ENCODE data around the gene OLFML1. TPM values are rescaled to one million over a fixed set of nuclear protein-coding genes. Genes with fewer than 3 reads are reported as not detected.

Gene OLFML1
- total and polyA plus RNA-seq, 10 donors: 2.6 to 23.8 (median 9.2) TPM

GRCh38 chr11:7501251-7501650, 15.9 kb downstream of the OLFML1 start:
- TF ChIP-seq CTCF (IDR thresholded peaks at IDR 0.05 in 8 of 11, conservative IDR thresholded peaks at IDR 0.05 in 3 of 11) (no peak), POLR2AphosphoS5 (IDR thresholded peaks at IDR 0.05) (no peak), POLR2A (IDR thresholded peaks at IDR 0.05) (no peak)
- Histone ChIP-seq H3K27me3 (replicated peaks in 1 of 7) (peaks cover 0 to 5% (median 0%) of the 10 kb centered on the region in 7 donors), H3K9me3 (no peaks in the 10 kb centered on the region), H3K27ac (no peak overlapping the region), H3K4me3 (no peak overlapping the region), H3K4me1 (peaks cover 0 to 37% (median 19%) of the 10 kb centered on the region in 6 donors), H3K36me3 (no peaks in the 10 kb centered on the region)
- 79 to 100% (median 89%) methylated on average over 1 to 3 of the region's 3 CpGs for WGBS, 5 donors
- intact Hi-C loops (cut with DNase I; ENCODE audit: low total_unique reads): no loop called here
- no peak for DNase-seq

DNA sequence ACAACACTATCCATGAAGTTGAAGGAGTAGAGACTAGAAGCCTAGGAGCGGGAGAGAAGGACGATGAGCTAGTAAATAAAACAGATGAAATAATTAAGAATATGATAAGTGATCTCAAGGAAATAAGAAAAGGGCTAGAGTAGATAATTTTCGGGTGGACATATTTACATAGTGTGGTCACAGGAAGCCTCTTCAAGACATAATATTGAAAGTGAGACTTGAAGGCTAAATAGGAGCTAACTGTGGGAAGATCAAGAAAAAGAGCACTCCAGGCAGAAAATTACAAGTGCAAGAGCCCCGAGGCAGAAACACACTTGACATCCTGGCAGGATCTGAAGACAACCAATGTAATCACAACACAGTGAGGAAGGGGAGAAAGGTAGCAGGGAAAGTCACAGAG, 16.6 kb downstream of the OLFML1 start:
- no peaks in the 10 kb centered on the region for H3K9me3 ChIP-seq
- H3K4me3 ChIP-seq: no peak overlapping the region
- peaks cover 0 to 5% (median 0%) of the 10 kb centered on the region in 7 donors for H3K27me3 ChIP-seq (replicated peaks in 1 of 7)
- no peaks in the 10 kb centered on the region for H3K36me3 ChIP-seq
- WGBS, 5 donors: 69 to 87% (median 79%) methylated on average over 4 of the region's 4 CpGs
- TF ChIP-seq POLR2AphosphoS5 (IDR thresholded peaks at IDR 0.05) (no peak), POLR2A (IDR thresholded peaks at IDR 0.05) (no peak), CTCF (IDR thresholded peaks at IDR 0.05 in 8 of 11, conservative IDR thresholded peaks at IDR 0.05 in 3 of 11) (no peak)
- H3K27ac ChIP-seq: no peak overlapping the region
- H3K4me1 ChIP-seq: peaks cover 0 to 31% (median 14%) of the 10 kb centered on the region in 6 donors
- intact Hi-C loops (cut with DNase I; ENCODE audit: low total_unique reads): no loop called here
- no peak for DNase-seq

DNA sequence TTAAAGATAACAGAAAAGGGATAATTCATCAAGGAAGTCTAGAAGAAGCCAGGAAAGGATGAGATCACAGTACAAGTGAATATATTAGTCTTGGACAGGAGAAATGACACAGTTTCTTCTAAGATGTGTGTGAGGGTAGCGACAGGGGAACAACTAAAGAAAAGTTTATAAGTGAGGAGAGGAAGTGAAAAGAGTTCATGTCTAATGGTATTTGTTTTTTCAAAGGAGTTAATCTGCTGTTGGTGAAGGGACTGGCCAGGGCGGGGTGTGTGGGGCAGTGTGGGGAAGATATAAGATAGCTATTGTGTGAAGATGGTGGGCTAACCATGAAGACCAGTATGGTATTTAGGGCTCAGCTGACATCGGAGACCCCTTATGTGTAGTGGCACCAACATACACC, 20.9 kb downstream of the OLFML1 start:
- no peak overlapping the region for H3K4me3 ChIP-seq
- WGBS, 5 donors: 83 to 88% (median 86%) methylated on average over 3 of the region's 3 CpGs
- H3K27ac ChIP-seq: no peak overlapping the region
- intact Hi-C loops (cut with DNase I; ENCODE audit: low total_unique reads): no loop called here
- peaks cover 0 to 5% (median 0%) of the 10 kb centered on the region in 7 donors for H3K27me3 ChIP-seq (replicated peaks in 1 of 7)
- no peak for DNase-seq
- H3K36me3 ChIP-seq: no peaks in the 10 kb centered on the region
- TF ChIP-seq CTCF (IDR thresholded peaks at IDR 0.05 in 8 of 11, conservative IDR thresholded peaks at IDR 0.05 in 3 of 11) (no peak), POLR2A (IDR thresholded peaks at IDR 0.05) (no peak), POLR2AphosphoS5 (IDR thresholded peaks at IDR 0.05) (no peak)
- no peaks in the 10 kb centered on the region for H3K9me3 ChIP-seq
- peaks cover 2 to 18% (median 3%) of the 10 kb centered on the region in 6 donors for H3K4me1 ChIP-seq

DNA sequence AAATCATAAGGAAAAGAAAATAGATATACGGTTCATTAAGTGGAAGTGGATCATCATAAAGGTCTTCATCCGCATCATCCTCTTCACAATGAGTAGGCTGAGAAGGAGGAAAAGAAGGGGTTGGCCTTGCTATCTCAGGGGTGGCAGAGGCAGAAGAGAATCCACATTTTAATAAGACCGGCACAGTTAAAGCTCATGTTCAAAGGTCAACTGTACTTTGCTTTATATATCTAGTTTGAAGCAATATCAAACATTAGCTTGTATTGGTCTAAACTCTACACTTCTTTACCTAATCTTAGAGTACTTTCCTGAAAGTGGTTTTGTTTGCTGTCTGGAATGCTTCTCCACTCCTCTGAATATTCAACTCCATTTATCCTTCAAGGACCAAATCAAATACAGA, 22.8 kb downstream of the OLFML1 start:
- no peaks in the 10 kb centered on the region for H3K36me3 ChIP-seq
- WGBS, 5 donors: 88 to 97% (median 94%) methylated on average over 3 of the region's 3 CpGs
- intact Hi-C loops (cut with DNase I; ENCODE audit: low total_unique reads): no loop called here

More for the DNA sequence above, 22.8 kb downstream of the OLFML1 start:
- H3K4me1 ChIP-seq: peaks cover 20 to 36% (median 21%) of the 10 kb centered on the region in 6 donors
- TF ChIP-seq POLR2AphosphoS5 (IDR thresholded peaks at IDR 0.05) (no peak), POLR2A (IDR thresholded peaks at IDR 0.05) (no peak), CTCF (IDR thresholded peaks at IDR 0.05 in 8 of 11, conservative IDR thresholded peaks at IDR 0.05 in 3 of 11) (no peak)
- DNase-seq: no peak
- no peak overlapping the region for H3K27ac ChIP-seq
- H3K27me3 ChIP-seq (replicated peaks in 1 of 7): peaks cover 0 to 5% (median 0%) of the 10 kb centered on the region in 7 donors
- no peaks in the 10 kb centered on the region for H3K9me3 ChIP-seq
- H3K4me3 ChIP-seq: no peak overlapping the region
